ENCODE measurements around the gene RAB5IF. TPM values are rescaled to one million over a fixed set of nuclear protein-coding genes. Genes with fewer than 3 reads are reported as not detected.

RAB5IF gene
- total RNA-seq, 2 experiments from 2014 or later, result 62.6 to 74.8 TPM

DNA sequence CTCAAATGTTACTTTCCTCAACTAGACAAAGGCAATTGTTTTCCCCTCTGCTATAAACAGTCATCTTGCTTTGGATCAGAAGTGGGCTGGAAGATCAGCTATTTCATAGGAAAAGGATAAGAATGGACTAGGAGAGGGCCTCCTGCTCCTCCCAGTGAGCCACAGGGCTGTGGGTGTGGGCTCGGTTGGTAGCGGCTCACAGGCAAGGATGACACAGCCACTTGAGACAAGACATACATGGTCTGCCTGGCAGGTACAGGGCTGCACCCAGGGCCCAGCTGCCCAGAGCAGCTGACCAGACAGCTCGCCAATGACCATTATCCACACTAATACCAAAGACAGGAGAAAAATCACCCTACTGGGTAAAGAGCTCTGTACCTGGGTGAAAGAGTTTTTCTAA, 49.4 kb downstream of the RAB5IF start:
- Mint-ChIP-seq H3K36me3 (ENCODE audit: low read depth) (peaks cover 38% of the 10 kb centered on the region), H3K27ac (no peak overlapping the region), H3K4me3 (no peak overlapping the region), H3K9me3 (no peaks in the 10 kb centered on the region), H3K4me1 (ENCODE audit: low read depth) (peaks cover 22% of the 10 kb centered on the region), H3K27me3 (no peaks in the 10 kb centered on the region)
- Histone ChIP-seq H3K27me3 (ENCODE audit: control insufficient read depth in 1 of 2, insufficient read depth in 2 of 2, low read length in 2 of 2) (no peaks in the 10 kb centered on the region), H3K36me3 (ENCODE audit: insufficient read depth, low read length) (peaks cover 39% of the 10 kb centered on the region), H3K27ac (ENCODE audit: low read depth in 1 of 2, low read length in 2 of 2) (no peak overlapping the region), H3K4me1 (ENCODE audit: insufficient read depth, low read length) (peaks cover 13% of the 10 kb centered on the region), H3K9me3 (ENCODE audit: control insufficient read depth in 1 of 2, insufficient read depth in 1 of 2, low read length in 2 of 2) (no peaks in the 10 kb centered on the region), H3K4me3 (ENCODE audit: low read length) (no peak overlapping the region)
- ChIA-PET CTCF (no interaction called here), POLR2A (interaction anchor here (1.5 kb wide), 1 partner anchor 49 kb away, joined by 4 read pairs; the partner anchor contains the start of gene RAB5IF)
- no peak for TF ChIP-seq CTCF (IDR thresholded peaks at IDR 0.05)
- DNase-seq (no peak), ATAC-seq (ENCODE audit: poor library complexity) (no peak)
- intact Hi-C loops (cut with DNase I, micrococcal nuclease), result no loop called here

DNA sequence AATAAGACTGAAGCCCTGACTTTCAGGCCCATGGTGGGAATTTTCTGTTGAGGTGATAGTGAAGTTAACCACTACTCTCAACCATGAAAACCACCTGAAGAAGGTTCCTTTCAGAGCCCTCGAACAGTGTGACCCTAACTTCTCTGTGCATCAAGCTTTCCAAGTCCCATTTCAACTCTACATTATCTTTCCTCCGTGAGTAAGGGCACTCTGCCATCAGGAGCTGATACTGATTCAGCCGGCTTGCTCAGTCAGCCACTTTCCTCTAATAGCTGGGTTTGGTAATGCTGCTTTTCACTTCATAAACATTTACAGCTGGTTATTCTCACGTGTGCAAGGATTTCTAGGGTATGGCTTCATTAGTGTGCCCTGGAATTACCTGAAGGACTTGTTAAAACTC, 51.2 kb downstream of the RAB5IF start:
- POLR2A ChIA-PET, result interaction anchor here (1.0 to 1.2 kb wide), 2 partner anchors 12 to 117 kb away, joined by 3 read pairs; partner anchors contain the start of gene DSN1
- Mint-ChIP-seq H3K9me3 (no peaks in the 10 kb centered on the region), H3K27ac (no peak overlapping the region), H3K4me3 (no peak overlapping the region), H3K4me1 (ENCODE audit: low read depth) (peaks cover 22% of the 10 kb centered on the region), H3K36me3 (ENCODE audit: low read depth) (peaks cover 42% of the 10 kb centered on the region), H3K27me3 (no peaks in the 10 kb centered on the region)
- CTCF ChIA-PET, result no interaction called here
- no peaks in the 10 kb centered on the region for H3K9me3 ChIP-seq (ENCODE audit: control insufficient read depth in 1 of 2, insufficient read depth in 1 of 2, low read length in 2 of 2)
- H3K4me1 ChIP-seq (ENCODE audit: insufficient read depth, low read length), result peaks cover 13% of the 10 kb centered on the region
- no peak overlapping the region for H3K4me3 ChIP-seq (ENCODE audit: low read length)
- no peak for TF ChIP-seq CTCF (IDR thresholded peaks at IDR 0.05)
- no peak for ATAC-seq (ENCODE audit: poor library complexity)
- H3K27ac ChIP-seq (ENCODE audit: low read depth in 1 of 2, low read length in 2 of 2), result no peak overlapping the region
- intact Hi-C loops (cut with DNase I, micrococcal nuclease), result no loop called here
- H3K36me3 ChIP-seq (ENCODE audit: insufficient read depth, low read length), result peaks cover 38% of the 10 kb centered on the region
- no peaks in the 10 kb centered on the region for H3K27me3 ChIP-seq (ENCODE audit: control insufficient read depth in 1 of 2, insufficient read depth in 2 of 2, low read length in 2 of 2)
- no peak for DNase-seq

- Histone ChIP-seq H3K27ac (ENCODE audit: low read depth in 1 of 2, low read length in 2 of 2) (no peak overlapping the region), H3K4me3 (ENCODE audit: low read length) (peak overlapping the region; percentile 6), H3K27me3 (ENCODE audit: control insufficient read depth in 1 of 2, insufficient read depth in 2 of 2, low read length in 2 of 2) (no peaks in the 10 kb centered on the region), H3K4me1 (ENCODE audit: insufficient read depth, low read length) (peaks cover 13% of the 10 kb centered on the region), H3K9me3 (ENCODE audit: control insufficient read depth in 1 of 2, insufficient read depth in 1 of 2, low read length in 2 of 2) (no peaks in the 10 kb centered on the region), H3K36me3 (ENCODE audit: insufficient read depth, low read length) (peaks cover 27% of the 10 kb centered on the region)
- no peaks in the 10 kb centered on the region for H3K27me3 Mint-ChIP-seq
- ATAC-seq (ENCODE audit: poor library complexity) (peak; percentile 68), DNase-seq (peak in 3 of 14 experiments; percentile 49 to 72 (median 55))
- H3K4me3 Mint-ChIP-seq, result peak overlapping the region; percentile 42
- intact Hi-C loops (cut with DNase I, micrococcal nuclease), result loop anchor here in 1 of 2 experiments (1.0 kb wide), 1 partner anchor 46 kb away; no protein-coding TSS in a partner anchor
- H3K9me3 Mint-ChIP-seq, result no peaks in the 10 kb centered on the region
- peaks cover 33% of the 10 kb centered on the region for H3K36me3 Mint-ChIP-seq (ENCODE audit: low read depth)
- peaks cover 22% of the 10 kb centered on the region for H3K4me1 Mint-ChIP-seq (ENCODE audit: low read depth)
- TF ChIP-seq CTCF (IDR thresholded peaks at IDR 0.05), result no peak
- peak overlapping the region; percentile 19 for H3K27ac Mint-ChIP-seq
- ChIA-PET CTCF (interaction anchor here (0.9 kb wide), 1 partner anchor 10 kb away, joined by 5 read pairs; no protein-coding TSS in a partner anchor), POLR2A (interaction anchor here (1.7 kb wide), 1 partner anchor 13 kb away, joined by 4 read pairs; the partner anchor contains the start of gene SLA2)
Observed at GRCh38 chr20:36658300-36658699, 52.7 kb downstream of the RAB5IF start.

Other genes with a start within 250 kb of the RAB5IF start
- gene MYL9, start 64.3 kb upstream of the RAB5IF start, total RNA-seq, result not detected
- 10 to 100 TPM; 29.2 to 34.5 TPM for gene TGIF2, start 32.2 kb upstream of the RAB5IF start, total RNA-seq
- gene SLA2, start 40.4 kb downstream of the RAB5IF start, total RNA-seq, result 10 to 100 TPM; 19.9 to 21.3 TPM
- gene NDRG3, start 140.3 kb downstream of the RAB5IF start, total RNA-seq, result 10 to 100 TPM; 17.3 to 17.5 TPM
- 10 to 100 TPM; 10.5 to 14.3 TPM for gene DSN1, start 168.0 kb downstream of the RAB5IF start, total RNA-seq